Measurements from ENCODE around the gene SLC41A3. TPM values are rescaled to one million over a fixed set of nuclear protein-coding genes. Genes with fewer than 3 reads are reported as not detected.

SLC41A3 gene
- total and polyA plus RNA-seq, 2 donors (not counting 1 experiment from before 2014, with no cell fraction given), result 49.4 to 52.8 TPM

- H3K27ac ChIP-seq (ENCODE audit: insufficient read depth, low read length), result no peak overlapping the region
- TF ChIP-seq EZH2 (IDR thresholded peaks at IDR 0.05; ENCODE audit: low read length, missing control alignments) (no peak), CTCF (conservative IDR thresholded peaks at IDR 0.05 in 1 of 2, IDR thresholded peaks at IDR 0.05 in 1 of 2; ENCODE audit: low read depth in 1 of 2, low read length in 2 of 2) (no peak)
- H2AFZ ChIP-seq (ENCODE audit: low read length), result no peak overlapping the region
- no peak overlapping the region for H3K9ac ChIP-seq (ENCODE audit: insufficient read depth, low read length)
- no peaks in the 10 kb centered on the region for H4K20me1 ChIP-seq (ENCODE audit: control insufficient read depth, extremely low read depth, insufficient read depth, low read length)
- no peak overlapping the region for H3K4me2 ChIP-seq (ENCODE audit: extremely low read depth, insufficient read depth, low read length)
- no peaks in the 10 kb centered on the region for H3K27me3 ChIP-seq (ENCODE audit: control insufficient read depth, insufficient read depth, low read length)
- H3K36me3 ChIP-seq (ENCODE audit: control insufficient read depth, insufficient read depth, low read length), result no peaks in the 10 kb centered on the region
- DNase-seq (ENCODE audit: low read depth in 2 of 2), result no peak
- H3K79me2 ChIP-seq (ENCODE audit: control insufficient read depth, insufficient read depth, low read length), result no peaks in the 10 kb centered on the region
- no peaks in the 10 kb centered on the region for H3K9me3 ChIP-seq (ENCODE audit: control insufficient read depth, insufficient read depth, low read depth, low read length)
- H3K4me1 ChIP-seq (ENCODE audit: control insufficient read depth, extremely low read depth, insufficient read depth, low read length), result no peaks in the 10 kb centered on the region
- H3K4me3 ChIP-seq (replicated peaks in 1 of 4; ENCODE audit: control extremely low read depth in 1 of 4, insufficient read depth in 1 of 4, low read depth in 3 of 4, low read length in 4 of 4), result no peak overlapping the region
Observed at GRCh38 chr3:126033765-126034164, 50.2 kb downstream of the SLC41A3 start.

GRCh38 chr3:126033051-126033745, 50.7 kb downstream of the SLC41A3 start:
- Histone ChIP-seq H3K36me3 (ENCODE audit: control insufficient read depth, insufficient read depth, low read length) (no peaks in the 10 kb centered on the region), H3K9ac (ENCODE audit: insufficient read depth, low read length) (no peak overlapping the region), H3K27ac (ENCODE audit: insufficient read depth, low read length) (no peak overlapping the region), H3K79me2 (ENCODE audit: control insufficient read depth, insufficient read depth, low read length) (no peaks in the 10 kb centered on the region), H3K4me1 (ENCODE audit: control insufficient read depth, extremely low read depth, insufficient read depth, low read length) (no peaks in the 10 kb centered on the region), H3K4me2 (ENCODE audit: extremely low read depth, insufficient read depth, low read length) (no peak overlapping the region), H3K27me3 (ENCODE audit: control insufficient read depth, insufficient read depth, low read length) (no peaks in the 10 kb centered on the region), H3K4me3 (replicated peaks in 1 of 4; ENCODE audit: control extremely low read depth in 1 of 4, insufficient read depth in 1 of 4, low read depth in 3 of 4, low read length in 4 of 4) (no peak overlapping the region), H4K20me1 (ENCODE audit: control insufficient read depth, extremely low read depth, insufficient read depth, low read length) (no peaks in the 10 kb centered on the region), H2AFZ (ENCODE audit: low read length) (no peak overlapping the region), H3K9me3 (ENCODE audit: control insufficient read depth, insufficient read depth, low read depth, low read length) (no peaks in the 10 kb centered on the region)
- no peak for TF ChIP-seq EZH2 (IDR thresholded peaks at IDR 0.05; ENCODE audit: low read length, missing control alignments)
- TF ChIP-seq CTCF (conservative IDR thresholded peaks at IDR 0.05 in 1 of 2, IDR thresholded peaks at IDR 0.05 in 1 of 2; ENCODE audit: low read depth in 1 of 2, low read length in 2 of 2), result no peak
- no peak for DNase-seq (ENCODE audit: low read depth in 2 of 2)

- no peak overlapping the region for H3K9ac ChIP-seq (ENCODE audit: insufficient read depth, low read length)
- H3K4me1 ChIP-seq (ENCODE audit: control insufficient read depth, extremely low read depth, insufficient read depth, low read length), result no peaks in the 10 kb centered on the region
- H3K79me2 ChIP-seq (ENCODE audit: control insufficient read depth, insufficient read depth, low read length), result no peaks in the 10 kb centered on the region
- no peak overlapping the region for H3K27ac ChIP-seq (ENCODE audit: insufficient read depth, low read length)
- no peaks in the 10 kb centered on the region for H3K27me3 ChIP-seq (ENCODE audit: control insufficient read depth, insufficient read depth, low read length)
- H2AFZ ChIP-seq (ENCODE audit: low read length), result no peak overlapping the region
- H4K20me1 ChIP-seq (ENCODE audit: control insufficient read depth, extremely low read depth, insufficient read depth, low read length), result no peaks in the 10 kb centered on the region
- DNase-seq (ENCODE audit: low read depth in 2 of 2), result no peak
- no peaks in the 10 kb centered on the region for H3K9me3 ChIP-seq (ENCODE audit: control insufficient read depth, insufficient read depth, low read depth, low read length)
- TF ChIP-seq CTCF (conservative IDR thresholded peaks at IDR 0.05 in 1 of 2, IDR thresholded peaks at IDR 0.05 in 1 of 2; ENCODE audit: low read depth in 1 of 2, low read length in 2 of 2) (no peak), EZH2 (IDR thresholded peaks at IDR 0.05; ENCODE audit: low read length, missing control alignments) (no peak)
- no peaks in the 10 kb centered on the region for H3K36me3 ChIP-seq (ENCODE audit: control insufficient read depth, insufficient read depth, low read length)
- H3K4me2 ChIP-seq (ENCODE audit: extremely low read depth, insufficient read depth, low read length), result no peak overlapping the region
- H3K4me3 ChIP-seq (replicated peaks in 1 of 4; ENCODE audit: control extremely low read depth in 1 of 4, insufficient read depth in 1 of 4, low read depth in 3 of 4, low read length in 4 of 4), result no peak overlapping the region
Observed at GRCh38 chr3:126031981-126032471, 51.9 kb downstream of the SLC41A3 start.
